ENCODE results near the gene PTP4A1. TPM values are rescaled to one million over a fixed set of nuclear protein-coding genes. Genes with fewer than 3 reads are reported as not detected.

The PTP4A1 gene
- total RNA-seq, 1 experiment from 2014 or later: 123 TPM

DNA sequence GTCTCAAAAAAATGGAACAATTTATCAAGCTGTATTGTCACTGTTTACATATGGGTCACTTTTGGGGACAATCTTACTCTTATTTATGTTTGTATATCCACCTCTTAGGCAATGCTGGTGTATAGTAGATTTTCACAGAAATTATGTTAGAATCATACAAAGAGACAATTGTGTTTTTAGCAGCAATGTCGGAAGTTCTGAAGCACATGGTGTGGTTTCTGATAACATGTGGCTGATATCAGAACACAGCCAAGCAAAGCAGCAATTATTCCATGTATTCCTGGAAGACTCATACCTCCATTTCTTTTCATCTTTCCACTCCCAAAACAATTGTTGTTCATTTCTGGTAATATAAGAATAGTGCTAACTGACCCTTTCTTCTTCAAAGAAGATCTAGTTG lies 17.5 kb upstream of the PTP4A1 start:
- no TSS peak for BruUV-seq (replicated peaks)
- H3K4me1 ChIP-seq (ENCODE audit: control insufficient read depth in 1 of 2, insufficient read depth in 2 of 2, low read length in 2 of 2): no peaks in the 10 kb centered on the region
- DNase-seq (ENCODE audit: low read depth, low spot score) (no peak), ATAC-seq (no peak)
- ChIA-PET CTCF (no interaction called here), POLR2A (no interaction called here), RAD21 (ENCODE audit: low non-redundant PET in 1 of 2, low total read pairs in 2 of 2, uncharacterized antibody in 2 of 2, unreplicated experiment in 2 of 2) (no interaction called here)
- TF ChIP-seq CBX3 (IDR thresholded peaks at IDR 0.05; ENCODE audit: low read depth) (no peak), TCF7L2 (IDR thresholded peaks at IDR 0.05; ENCODE audit: borderline replicate concordance, extremely low read depth, insufficient read depth, insufficient read length) (no peak), FOSL1 (IDR thresholded peaks at IDR 0.05; ENCODE audit: low read depth) (no peak), POLR2AphosphoS5 (IDR thresholded peaks at IDR 0.05; ENCODE audit: low read depth, low read length) (no peak), ELF1 (IDR thresholded peaks at IDR 0.05; ENCODE audit: borderline replicate concordance, low read depth) (no peak)
- TF ChIP-seq, protein P1, sequence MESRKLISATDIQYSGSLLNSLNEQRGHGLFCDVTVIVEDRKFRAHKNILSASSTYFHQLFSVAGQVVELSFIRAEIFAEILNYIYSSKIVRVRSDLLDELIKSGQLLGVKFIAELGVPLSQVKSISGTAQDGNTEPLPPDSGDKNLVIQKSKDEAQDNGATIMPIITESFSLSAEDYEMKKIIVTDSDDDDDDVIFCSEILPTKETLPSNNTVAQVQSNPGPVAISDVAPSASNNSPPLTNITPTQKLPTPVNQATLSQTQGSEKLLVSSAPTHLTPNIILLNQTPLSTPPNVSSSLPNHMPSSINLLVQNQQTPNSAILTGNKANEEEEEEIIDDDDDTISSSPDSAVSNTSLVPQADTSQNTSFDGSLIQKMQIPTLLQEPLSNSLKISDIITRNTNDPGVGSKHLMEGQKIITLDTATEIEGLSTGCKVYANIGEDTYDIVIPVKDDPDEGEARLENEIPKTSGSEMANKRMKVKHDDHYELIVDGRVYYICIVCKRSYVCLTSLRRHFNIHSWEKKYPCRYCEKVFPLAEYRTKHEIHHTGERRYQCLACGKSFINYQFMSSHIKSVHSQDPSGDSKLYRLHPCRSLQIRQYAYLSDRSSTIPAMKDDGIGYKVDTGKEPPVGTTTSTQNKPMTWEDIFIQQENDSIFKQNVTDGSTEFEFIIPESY (IDR thresholded peaks at IDR 0.05; ENCODE audit: extremely low read depth, insufficient replicate concordance, low read length): no peak
- TF ChIP-seq, protein P2, sequence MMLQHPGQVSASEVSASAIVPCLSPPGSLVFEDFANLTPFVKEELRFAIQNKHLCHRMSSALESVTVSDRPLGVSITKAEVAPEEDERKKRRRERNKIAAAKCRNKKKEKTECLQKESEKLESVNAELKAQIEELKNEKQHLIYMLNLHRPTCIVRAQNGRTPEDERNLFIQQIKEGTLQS (IDR thresholded peaks at IDR 0.05): no peak
- no peak overlapping the region for H3K4me2 ChIP-seq (ENCODE audit: low read length)
- H4K20me1 ChIP-seq (ENCODE audit: insufficient read depth): no peaks in the 10 kb centered on the region
- no peaks in the 10 kb centered on the region for H3K79me2 ChIP-seq (ENCODE audit: insufficient read depth, low read length)
- no peaks in the 10 kb centered on the region for H3K9me2 ChIP-seq (ENCODE audit: insufficient read depth)
- H3K36me3 ChIP-seq (ENCODE audit: control insufficient read depth in 1 of 2, insufficient read depth in 2 of 2, low read length in 2 of 2): no peaks in the 10 kb centered on the region
- no peak overlapping the region for H2AFZ ChIP-seq (ENCODE audit: low read depth, low read length, poor library complexity, severe bottlenecking)
- H3K9me3 ChIP-seq (ENCODE audit: control insufficient read depth in 1 of 2, insufficient read depth in 1 of 2, low read depth in 1 of 2, low read length in 2 of 2): no peaks in the 10 kb centered on the region
- no peak overlapping the region for H3K27ac ChIP-seq (ENCODE audit: low read depth, low read length)
- H3K27me3 ChIP-seq (ENCODE audit: insufficient read depth, low read length): no peaks in the 10 kb centered on the region
- no peak overlapping the region for H3K9ac ChIP-seq (ENCODE audit: low read length)
- intact Hi-C loops (cut with micrococcal nuclease): no loop called here
- no peak overlapping the region for H3K4me3 ChIP-seq (replicated peaks in 1 of 2; ENCODE audit: low read depth in 1 of 2, low read length in 2 of 2)

DNA sequence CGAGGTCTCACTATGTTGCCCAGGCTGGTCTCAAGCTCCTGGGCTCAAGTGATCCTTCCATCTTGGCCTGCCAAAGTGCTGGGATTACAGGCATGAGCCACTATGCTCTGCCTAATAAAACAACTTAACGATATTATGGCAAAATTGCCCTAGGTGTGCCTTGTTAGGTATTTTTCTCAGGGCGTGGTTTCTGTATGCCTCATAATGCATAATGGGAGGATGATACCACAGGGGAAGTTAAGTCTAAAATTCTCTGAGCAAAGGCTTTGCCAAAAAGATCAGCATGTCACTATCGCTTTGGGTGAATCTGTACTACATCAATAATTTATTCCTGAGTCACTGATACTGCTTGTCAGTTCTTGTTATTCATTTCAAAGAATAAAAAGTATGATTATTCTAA lies 15.9 kb upstream of the PTP4A1 start:
- Histone ChIP-seq H3K79me2 (ENCODE audit: insufficient read depth, low read length) (no peaks in the 10 kb centered on the region), H3K9ac (ENCODE audit: low read length) (no peak overlapping the region), H3K4me3 (replicated peaks in 1 of 2; ENCODE audit: low read depth in 1 of 2, low read length in 2 of 2) (no peak overlapping the region), H2AFZ (ENCODE audit: low read depth, low read length, poor library complexity, severe bottlenecking) (no peak overlapping the region), H3K36me3 (ENCODE audit: control insufficient read depth in 1 of 2, insufficient read depth in 2 of 2, low read length in 2 of 2) (no peaks in the 10 kb centered on the region), H3K27ac (ENCODE audit: low read depth, low read length) (no peak overlapping the region), H3K4me1 (ENCODE audit: control insufficient read depth in 1 of 2, insufficient read depth in 2 of 2, low read length in 2 of 2) (no peaks in the 10 kb centered on the region; a peak in 1 of 4 replicates), H3K27me3 (ENCODE audit: insufficient read depth, low read length) (no peaks in the 10 kb centered on the region), H3K4me2 (ENCODE audit: low read length) (no peak overlapping the region), H4K20me1 (ENCODE audit: insufficient read depth) (no peaks in the 10 kb centered on the region), H3K9me3 (ENCODE audit: control insufficient read depth in 1 of 2, insufficient read depth in 1 of 2, low read depth in 1 of 2, low read length in 2 of 2) (no peaks in the 10 kb centered on the region), H3K9me2 (ENCODE audit: insufficient read depth) (no peaks in the 10 kb centered on the region)
- DNase-seq (ENCODE audit: low read depth, low spot score) (no peak), ATAC-seq (no peak)
- intact Hi-C loops (cut with micrococcal nuclease): no loop called here
- ChIA-PET RAD21 (ENCODE audit: low non-redundant PET in 1 of 2, low total read pairs in 2 of 2, uncharacterized antibody in 2 of 2, unreplicated experiment in 2 of 2) (no interaction called here), POLR2A (no interaction called here), CTCF (no interaction called here)
- no TSS peak for BruUV-seq (replicated peaks)
- no peak for TF ChIP-seq EZH2phosphoT487 (IDR thresholded peaks at IDR 0.05; ENCODE audit: borderline replicate concordance)
- no peak for TF ChIP-seq ZFX (IDR thresholded peaks at IDR 0.05)
- TF ChIP-seq TCF7L2 (IDR thresholded peaks at IDR 0.05; ENCODE audit: borderline replicate concordance, extremely low read depth, insufficient read depth, insufficient read length): no peak
- TF ChIP-seq, protein P3, sequence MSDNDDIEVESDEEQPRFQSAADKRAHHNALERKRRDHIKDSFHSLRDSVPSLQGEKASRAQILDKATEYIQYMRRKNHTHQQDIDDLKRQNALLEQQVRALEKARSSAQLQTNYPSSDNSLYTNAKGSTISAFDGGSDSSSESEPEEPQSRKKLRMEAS (IDR thresholded peaks at IDR 0.05): no peak
- no peak for TF ChIP-seq YY1 (IDR thresholded peaks at IDR 0.05; ENCODE audit: extremely low read depth, insufficient replicate concordance, low read depth, low read length)
- TF ChIP-seq, protein P2 (IDR thresholded peaks at IDR 0.05): no peak
- no peak for TF ChIP-seq ZNF274 (IDR thresholded peaks at IDR 0.05; ENCODE audit: low read depth, low read length)
- TF ChIP-seq POLR2A (IDR thresholded peaks at IDR 0.05; ENCODE audit: borderline replicate concordance, extremely low read depth, insufficient read depth, insufficient read length): no peak
- no peak for TF ChIP-seq CEBPB (IDR thresholded peaks at IDR 0.05; ENCODE audit: low read depth)
- no peak for TF ChIP-seq SIN3A (IDR thresholded peaks at IDR 0.05; ENCODE audit: low read depth)
- no peak for TF ChIP-seq SP1 (IDR thresholded peaks at IDR 0.05; ENCODE audit: low read depth)
